Skeletal muscle tissue (tissue), 4 donors: ENCODE data around the gene POU3F1. TPM values are rescaled to one million over a fixed set of nuclear protein-coding genes. Genes with fewer than 3 reads are reported as not detected.

Source experiments
- H3K27ac ChIP-seq: one replicate; pipeline ENCODE4 v1.7.0; 2013; ENCODE audit warnings: mild to moderate bottlenecking, low read depth, low read length, inconsistent platforms
- H3K27me3 ChIP-seq, 3 donors: one replicate each; pipeline ENCODE4 v1.7.0; 2013; ENCODE audit warnings: low read length in 3 of 3; ENCODE audit not compliant: control insufficient read depth in 3 of 3, insufficient read depth in 3 of 3
- H3K36me3 ChIP-seq, 3 donors: one replicate each; pipeline ENCODE4 v1.7.0; 2013; ENCODE audit warnings: low read length in 3 of 3; ENCODE audit not compliant: control insufficient read depth in 3 of 3, insufficient read depth in 3 of 3
- H3K4me1 ChIP-seq, 3 donors: one replicate each; pipeline ENCODE4 v1.7.0; 2013; ENCODE audit warnings: low read length in 3 of 3, mild to moderate bottlenecking in 3 of 3; ENCODE audit not compliant: control insufficient read depth in 3 of 3, insufficient read depth in 3 of 3
- H3K4me3 ChIP-seq, 3 donors: one replicate each; pipeline ENCODE4 v1.7.0; 2013; ENCODE audit warnings: low read length in 3 of 3
- H3K9ac ChIP-seq, 3 donors: one replicate each; pipeline ENCODE4 v1.7.0; 2013; ENCODE audit warnings: low read length in 3 of 3, mild to moderate bottlenecking in 3 of 3, moderate library complexity in 2 of 3, low read depth in 1 of 3
- H3K9me3 ChIP-seq, 3 donors: one replicate each; pipeline ENCODE4 v1.7.0; 2013; ENCODE audit warnings: low read length in 3 of 3; ENCODE audit not compliant: control insufficient read depth in 3 of 3
- total RNA-seq: library from RNA; depleted of rRNA; stranded (reverse); fragments of >200 nt; gene quantifications from one replicate; pipeline ENCODE4 v1.2.3, GENCODE V29; 2014
- donor health status: Osteomylitis.

Gene POU3F1
- total RNA-seq, 1 donor from 2014 or later, result 0.52 TPM

DNA sequence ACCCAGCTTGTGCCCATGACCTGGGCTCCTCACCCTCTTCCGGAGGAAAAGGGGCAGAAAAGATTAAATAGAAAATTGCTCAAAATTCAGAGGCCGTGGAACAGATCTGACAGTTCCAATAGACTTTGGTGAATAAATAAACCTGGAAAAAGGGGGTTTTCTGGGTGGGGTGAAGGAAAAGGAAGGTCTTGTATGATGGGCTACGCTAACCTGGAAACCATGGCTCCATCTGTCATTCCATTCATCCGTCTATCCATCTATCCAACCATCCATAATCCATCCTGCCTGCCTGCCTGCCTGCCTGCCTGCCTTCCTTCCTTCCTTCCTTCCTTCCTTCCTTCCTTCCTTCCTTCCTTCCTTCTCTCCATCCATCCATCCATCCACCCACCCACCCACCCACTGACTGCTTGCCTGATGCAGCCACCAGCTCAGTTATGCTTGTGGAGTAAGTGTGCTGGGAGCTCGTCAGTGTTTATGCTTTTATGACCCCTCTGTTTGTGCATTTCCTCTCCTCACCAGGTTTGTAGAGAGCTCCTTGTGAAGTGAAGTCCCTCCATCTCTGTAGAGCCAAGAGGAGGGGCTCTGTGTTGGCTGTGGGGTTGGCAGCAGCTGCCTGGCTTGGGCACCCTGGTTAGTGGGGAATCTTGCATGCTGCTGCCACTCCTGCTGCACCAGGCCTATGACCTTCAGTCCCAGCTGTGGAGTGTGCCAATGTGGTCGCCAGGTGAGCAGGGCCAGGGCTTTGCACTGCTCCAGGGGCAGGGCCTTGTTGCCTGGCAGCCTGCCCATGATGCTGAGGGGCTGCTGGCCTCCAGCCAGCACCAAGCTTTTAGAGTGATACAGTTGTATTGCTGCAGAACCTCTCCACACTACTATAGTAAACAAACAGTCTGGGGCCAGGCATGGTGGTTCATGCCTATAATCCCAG, 16.0 kb upstream of the POU3F1 start:
- no peak overlapping the region for H3K9ac ChIP-seq
- H3K9me3 ChIP-seq, result no peaks in the 10 kb centered on the region
- no peaks in the 10 kb centered on the region for H3K36me3 ChIP-seq
- no peak overlapping the region for H3K27ac ChIP-seq
- peaks cover 0 to 4% (median 3%) of the 10 kb centered on the region in 3 donors for H3K27me3 ChIP-seq
- H3K4me1 ChIP-seq, result peaks cover 0 to 8% (median 5%) of the 10 kb centered on the region in 3 donors
- H3K4me3 ChIP-seq, result no peak overlapping the region

DNA sequence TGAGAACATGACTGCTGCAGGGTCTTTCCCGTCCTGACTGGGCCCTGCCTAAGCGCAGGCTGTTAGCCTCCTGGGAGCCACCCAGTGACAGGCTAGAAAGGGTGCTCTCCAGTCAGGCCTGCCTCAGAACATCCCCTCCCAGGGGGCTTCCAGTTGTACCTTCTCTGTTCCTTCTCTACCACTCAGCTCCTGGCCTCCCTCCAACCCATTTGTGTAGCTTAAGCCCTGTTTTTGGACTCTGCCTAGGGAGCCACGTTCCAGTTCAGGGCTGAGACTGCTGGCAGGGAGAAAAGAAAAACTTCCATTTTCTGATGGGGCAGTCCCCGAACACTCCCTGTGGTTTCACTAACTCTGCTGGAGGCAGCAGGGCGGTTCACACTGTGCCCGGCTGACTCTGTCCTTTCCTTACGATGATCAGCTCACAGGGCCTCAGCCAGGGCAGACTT, 15.3 kb upstream of the POU3F1 start:
- H3K4me3 ChIP-seq, result no peak overlapping the region
- H3K27me3 ChIP-seq, result peaks cover 0 to 3% (median 0%) of the 10 kb centered on the region in 3 donors
- no peaks in the 10 kb centered on the region for H3K9me3 ChIP-seq
- no peak overlapping the region for H3K27ac ChIP-seq
- H3K9ac ChIP-seq, result no peak overlapping the region
- no peaks in the 10 kb centered on the region for H3K36me3 ChIP-seq
- peaks cover 0 to 8% (median 5%) of the 10 kb centered on the region in 3 donors for H3K4me1 ChIP-seq

DNA sequence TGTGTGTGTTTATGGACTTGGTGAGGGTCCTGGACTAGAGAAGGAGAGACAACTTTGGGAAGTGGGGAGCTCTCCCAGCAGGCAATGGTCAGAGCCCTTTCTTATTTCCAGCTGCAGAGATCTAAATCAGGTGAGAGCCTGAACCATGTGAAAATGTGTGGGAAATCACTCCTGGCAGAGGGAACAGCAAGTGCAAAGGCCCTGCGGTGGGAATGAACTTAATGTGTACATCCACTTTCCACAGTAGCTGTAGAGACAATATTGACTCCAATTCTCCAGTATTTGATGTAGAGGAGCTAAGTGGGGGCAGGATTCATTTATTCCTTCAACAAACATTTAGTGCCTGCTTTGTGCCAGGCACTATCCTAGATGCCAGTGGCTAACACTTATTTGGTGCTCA, 14.7 kb upstream of the POU3F1 start:
- Histone ChIP-seq H3K9me3 (no peaks in the 10 kb centered on the region), H3K27ac (no peak overlapping the region), H3K27me3 (peaks cover 0 to 3% (median 0%) of the 10 kb centered on the region in 3 donors), H3K9ac (no peak overlapping the region), H3K36me3 (no peaks in the 10 kb centered on the region), H3K4me3 (no peak overlapping the region), H3K4me1 (peaks cover 0 to 8% (median 5%) of the 10 kb centered on the region in 3 donors)

DNA sequence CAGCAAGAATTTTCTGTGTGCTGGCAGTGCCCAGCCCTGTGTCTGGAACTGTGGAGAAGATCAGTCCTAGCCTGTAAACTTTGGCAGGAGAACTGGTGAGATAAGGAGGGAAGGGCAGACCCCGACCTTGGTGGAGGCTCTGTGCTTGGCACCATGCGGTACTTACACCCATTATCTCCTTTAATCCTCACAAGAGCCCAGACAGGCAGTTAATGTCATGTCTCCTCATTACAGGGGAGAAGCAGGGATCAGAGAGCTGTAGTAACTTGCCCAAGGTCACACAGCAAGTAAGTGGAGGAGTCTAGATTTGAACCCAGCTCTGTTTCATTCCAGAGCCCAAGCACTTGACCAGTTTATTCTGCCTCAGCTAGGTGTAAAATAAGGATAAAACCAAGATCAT, 13.9 kb upstream of the POU3F1 start:
- Histone ChIP-seq H3K27ac (no peak overlapping the region), H3K4me3 (no peak overlapping the region), H3K9ac (no peak overlapping the region), H3K9me3 (no peaks in the 10 kb centered on the region), H3K27me3 (peaks cover 0 to 3% (median 0%) of the 10 kb centered on the region in 3 donors), H3K4me1 (peaks cover 0 to 8% (median 5%) of the 10 kb centered on the region in 3 donors), H3K36me3 (no peaks in the 10 kb centered on the region)

- Histone ChIP-seq H3K27ac (no peak overlapping the region), H3K4me1 (peaks cover 0 to 8% (median 5%) of the 10 kb centered on the region in 3 donors), H3K9me3 (no peaks in the 10 kb centered on the region), H3K36me3 (no peaks in the 10 kb centered on the region), H3K9ac (no peak overlapping the region), H3K27me3 (peaks cover 0 to 3% (median 0%) of the 10 kb centered on the region in 3 donors), H3K4me3 (no peak overlapping the region)
Observed at GRCh38 chr1:38059635-38060250, 13.2 kb upstream of the POU3F1 start.

DNA sequence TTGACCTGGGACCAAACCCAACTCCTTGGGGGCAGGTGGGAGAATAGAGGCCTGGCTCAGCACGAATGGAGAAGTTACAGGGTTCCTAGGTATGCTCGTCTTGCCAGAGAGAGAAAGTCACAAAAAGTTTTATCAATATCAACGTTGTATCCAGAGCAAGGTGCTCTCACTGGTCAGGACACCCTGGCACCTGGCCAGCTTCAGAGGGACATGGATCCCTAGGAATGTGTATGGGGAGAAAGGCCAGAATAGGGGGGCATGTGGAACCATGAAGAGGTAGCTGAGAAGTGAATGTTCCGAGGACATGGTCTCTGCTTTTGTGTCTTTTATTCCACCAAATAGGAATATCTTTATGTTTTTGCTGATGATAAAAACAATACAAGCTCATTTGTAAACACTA, 9.4 kb upstream of the POU3F1 start:
- Histone ChIP-seq H3K4me3 (no peak overlapping the region), H3K36me3 (no peaks in the 10 kb centered on the region), H3K27ac (no peak overlapping the region), H3K4me1 (peaks cover 0 to 8% (median 5%) of the 10 kb centered on the region in 3 donors), H3K9ac (no peak overlapping the region), H3K9me3 (no peaks in the 10 kb centered on the region), H3K27me3 (peaks cover 5 to 24% (median 16%) of the 10 kb centered on the region in 3 donors)

DNA sequence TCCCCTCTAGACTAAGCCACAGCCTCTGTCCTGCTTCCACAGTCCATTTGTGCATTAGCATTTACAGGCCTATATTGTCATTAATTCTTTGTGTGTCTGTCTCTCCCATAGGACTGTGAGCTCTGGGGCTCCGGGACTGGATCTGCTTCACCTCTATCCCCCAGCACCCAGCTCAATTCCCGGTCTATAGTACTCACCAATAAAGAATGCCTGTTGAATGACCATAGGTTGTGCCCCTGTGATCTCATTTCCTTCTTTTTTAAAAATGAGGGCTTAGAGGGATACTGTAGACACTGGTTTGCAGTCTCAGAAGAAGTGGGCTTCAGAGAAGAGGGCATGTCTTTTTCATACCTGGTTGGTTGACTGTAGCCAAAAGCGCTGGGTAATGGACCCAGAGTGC, 8.8 kb upstream of the POU3F1 start:
- Histone ChIP-seq H3K27ac (no peak overlapping the region), H3K9ac (no peak overlapping the region), H3K9me3 (no peaks in the 10 kb centered on the region), H3K27me3 (peaks cover 5 to 23% (median 16%) of the 10 kb centered on the region in 3 donors), H3K4me1 (peaks cover 0 to 6% (median 5%) of the 10 kb centered on the region in 3 donors), H3K36me3 (no peaks in the 10 kb centered on the region), H3K4me3 (no peak overlapping the region)

DNA sequence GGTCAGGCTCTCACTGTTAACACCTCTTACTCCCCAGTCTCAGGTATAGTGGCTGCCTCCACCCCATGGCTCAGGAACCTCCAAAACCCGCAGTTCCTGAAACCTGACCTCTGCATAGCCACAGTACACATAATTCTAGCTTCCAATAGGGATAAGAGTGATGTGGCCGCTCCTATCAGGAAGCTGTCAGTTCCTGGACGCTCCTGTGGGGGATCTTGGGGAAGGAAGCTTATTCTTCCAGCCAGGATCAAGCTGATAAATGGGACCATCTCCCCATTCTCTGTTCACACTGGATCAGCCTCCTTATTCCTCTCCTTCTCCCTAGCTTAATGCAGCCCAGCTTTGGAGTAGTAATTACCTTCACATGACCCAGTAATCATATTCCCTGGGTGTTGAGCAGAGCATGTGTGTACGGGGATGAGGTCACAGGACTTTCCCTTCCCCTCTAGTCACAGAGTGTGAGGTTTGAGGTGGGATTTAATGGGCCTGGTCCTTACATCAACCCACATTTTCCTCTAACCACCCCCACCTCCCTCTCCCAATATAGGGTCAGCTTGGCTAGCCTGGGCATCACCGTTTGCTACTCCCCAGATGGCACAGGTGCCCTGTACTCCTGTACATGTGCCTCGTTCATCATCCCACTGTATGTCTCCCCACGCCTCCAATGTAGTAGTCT, 7.0 kb upstream of the POU3F1 start:
- Histone ChIP-seq H3K4me1 (peaks cover 0 to 1% (median 0%) of the 10 kb centered on the region in 3 donors), H3K27ac (no peak overlapping the region), H3K9ac (no peak overlapping the region), H3K4me3 (no peak overlapping the region), H3K27me3 (peaks cover 5 to 28% (median 16%) of the 10 kb centered on the region in 3 donors), H3K9me3 (no peaks in the 10 kb centered on the region), H3K36me3 (no peaks in the 10 kb centered on the region)

DNA sequence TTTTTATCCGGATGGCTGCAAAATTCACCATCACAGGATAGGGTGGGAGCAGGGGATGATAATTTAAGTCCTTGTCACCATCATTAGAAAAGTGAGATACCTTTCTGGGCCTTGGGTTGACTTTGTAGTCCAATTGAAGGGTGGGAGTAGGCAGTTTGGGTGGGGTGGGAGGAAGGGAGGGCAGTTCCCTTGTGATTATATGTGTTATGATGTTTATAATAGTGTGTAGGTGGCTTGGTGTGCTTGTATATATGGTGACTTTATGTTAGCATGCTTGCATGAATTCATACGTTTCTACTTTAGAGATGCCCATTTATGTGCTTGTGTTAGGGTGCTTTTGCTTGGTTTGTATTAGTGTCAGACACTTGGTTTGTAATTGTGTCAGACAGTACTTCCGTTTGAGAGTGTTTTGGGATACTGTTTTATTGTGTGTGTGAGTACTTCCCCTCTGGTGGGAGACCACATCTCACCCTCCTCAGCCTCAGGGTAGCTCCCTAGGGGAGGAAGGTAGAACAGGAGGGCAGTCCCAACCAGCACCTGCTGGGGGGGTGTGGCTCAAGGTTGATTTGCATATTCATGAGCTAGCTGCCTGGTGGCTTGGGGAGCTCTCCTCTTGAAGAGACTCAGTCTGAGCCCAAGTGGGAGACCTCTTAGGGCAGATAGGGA, 6.3 kb upstream of the POU3F1 start:
- Histone ChIP-seq H3K36me3 (no peaks in the 10 kb centered on the region), H3K9ac (no peak overlapping the region), H3K4me3 (no peak overlapping the region), H3K9me3 (no peaks in the 10 kb centered on the region), H3K27me3 (peaks cover 7 to 29% (median 16%) of the 10 kb centered on the region in 3 donors), H3K27ac (no peak overlapping the region), H3K4me1 (peaks cover under 1 to 6% (median under 1%) of the 10 kb centered on the region in 3 donors)
